Karpas-422 (cell line): Measurements from ENCODE around the gene BCAP31. TPM values are rescaled to one million over a fixed set of nuclear protein-coding genes. Genes with fewer than 3 reads are reported as not detected.
"Not testable (repeated sequence)": the region's sequence is repeated elsewhere in the genome, so short reads cannot be mapped to it uniquely, and the experiment has no call there.

ENCODE experiments used
- DNase-seq: peaks from one replicate; pipeline ENCODE4 v3.0.0-alpha.2; 2015
- H2AFZ ChIP-seq: fragments of 200-600 bp; sonication (generic); 2 replicates; pipeline ENCODE4 v1.6.1; 2014; ENCODE audit warnings: antibody characterized with exemption, low read length, mixed read lengths
- H3K27ac ChIP-seq: fragments of 200-600 bp; sonication (generic); 2 replicates; pipeline ENCODE4 v1.5.1; 2014; ENCODE audit warnings: mild to moderate bottlenecking, low read length, moderate library complexity
- H3K27me3 ChIP-seq: fragments of 200-600 bp; sonication (generic); 2 replicates; pipeline ENCODE4 v1.6.1; 2014; ENCODE audit warnings: low read length, mixed read lengths
- H3K36me3 ChIP-seq: fragments of 200-600 bp; sonication (generic); 2 replicates; pipeline ENCODE4 v1.6.1; 2014; ENCODE audit warnings: low read length, mixed read lengths; ENCODE audit not compliant: insufficient read depth
- H3K4me1 ChIP-seq: fragments of 200-600 bp; sonication (generic); 2 replicates; pipeline ENCODE4 v1.6.1; 2014; ENCODE audit warnings: mild to moderate bottlenecking, low read length, mixed read lengths
- H3K4me2 ChIP-seq: fragments of 200-600 bp; sonication (generic); 2 replicates; pipeline ENCODE4 v1.6.1; 2014; ENCODE audit warnings: low read length, low read depth, mild to moderate bottlenecking; ENCODE audit not compliant: poor library complexity, severe bottlenecking
- H3K4me3 ChIP-seq: fragments of 200-600 bp; sonication (generic); 2 replicates; pipeline ENCODE4 v1.5.1; 2014; ENCODE audit warnings: mild to moderate bottlenecking, antibody characterized with exemption, low read length, mixed read lengths
- H3K79me2 ChIP-seq: fragments of 200-600 bp; sonication (generic); 2 replicates; pipeline ENCODE4 v1.6.1; 2014; ENCODE audit warnings: mild to moderate bottlenecking, low read length, mixed read lengths
- H3K9ac ChIP-seq: fragments of 200-600 bp; sonication (generic); 2 replicates; pipeline ENCODE4 v1.6.0; 2014; ENCODE audit warnings: low read length
- H3K9me2 ChIP-seq: fragments of 200-600 bp; sonication (generic), shearing (Covaris generic); replicated peaks from 2 replicates; pipeline ENCODE4 v1.6.0; 2014; ENCODE audit warnings: mild to moderate bottlenecking, low read length, moderate library complexity; ENCODE audit not compliant: insufficient read depth
- H3K9me3 ChIP-seq: fragments of 300-700, 200-600 bp; sonication (generic); 2 replicates; pipeline ENCODE4 v1.6.1; 2014; ENCODE audit warnings: low read length, mixed read lengths
- H4K20me1 ChIP-seq: fragments of 200-600 bp; sonication (generic); 2 replicates; pipeline ENCODE4 v1.6.1; 2014; ENCODE audit warnings: mild to moderate bottlenecking, antibody characterized with exemption, low read length, low read depth; ENCODE audit not compliant: insufficient read depth
- total RNA-seq: library from RNA; depleted of rRNA; stranded (reverse); fragments of >200 nt; shearing (Covaris generic); gene quantifications from 2 replicates; pipeline ENCODE4 v1.2.3, GENCODE V29; 2014; ENCODE audit warnings: low replicate concordance

The BCAP31 gene
- total RNA-seq, 1 experiment from 2014 or later, result 110 TPM

- no peaks in the 10 kb centered on the region for H3K9me2 ChIP-seq
- no peak within 1 kb of the TSS for H3K27ac ChIP-seq
- no peak within 1 kb of the TSS for H3K4me2 ChIP-seq
- H3K4me1 ChIP-seq, result no peaks in the 10 kb centered on the region
- H3K4me3 ChIP-seq, result no peak within 1 kb of the TSS
- H3K36me3 ChIP-seq, result no peaks in the 10 kb centered on the region
- no peak within 1 kb of the TSS for H2AFZ ChIP-seq
- H3K9ac ChIP-seq, result no peak within 1 kb of the TSS
- H4K20me1 ChIP-seq, result 0 out of 2 replicates have a peak, but pooled peaks cover 4% of the 10 kb centered on the region
- H3K9me3 ChIP-seq, result no peaks in the 10 kb centered on the region
- no peaks in the 10 kb centered on the region for H3K27me3 ChIP-seq
- peak; percentile 87 for DNase-seq
- no peaks in the 10 kb centered on the region for H3K79me2 ChIP-seq
Observed at GRCh38 chrX:153763989-153764755, 40.0 kb upstream of the BCAP31 start, which contains the start of gene PLXNB3. PLXNB3 (plus strand) TSS chrX:153764249; CDS start chrX:153765536, 1,287 bp downstream.

GRCh38 chrX:153763298-153763932 lies 39.2 kb upstream of the BCAP31 start:
- no peak for DNase-seq
- Histone ChIP-seq H3K79me2 (no peaks in the 10 kb centered on the region), H3K4me2 (no peak overlapping the region), H3K27me3 (no peaks in the 10 kb centered on the region), H2AFZ (no peak overlapping the region), H3K9me3 (no peaks in the 10 kb centered on the region), H3K4me3 (no peak overlapping the region), H3K9me2 (no peaks in the 10 kb centered on the region), H3K4me1 (peaks cover 3% of the 10 kb centered on the region; the same call in 1 of the 2 replicates), H4K20me1 (0 out of 2 replicates have a peak, but pooled peaks cover 4% of the 10 kb centered on the region), H3K9ac (no peak overlapping the region), H3K36me3 (no peaks in the 10 kb centered on the region), H3K27ac (no peak overlapping the region)

- Histone ChIP-seq H3K9me3 (no peaks in the 10 kb centered on the region), H3K9me2 (no peaks in the 10 kb centered on the region), H3K27me3 (no peaks in the 10 kb centered on the region), H4K20me1 (0 out of 2 replicates have a peak, but pooled peaks cover 4% of the 10 kb centered on the region), H3K4me2 (no peak overlapping the region), H3K79me2 (no peaks in the 10 kb centered on the region), H3K36me3 (no peaks in the 10 kb centered on the region), H3K4me1 (peaks cover 3% of the 10 kb centered on the region; the same call in 1 of the 2 replicates), H3K9ac (no peak overlapping the region), H3K4me3 (no peak overlapping the region), H3K27ac (no peak overlapping the region), H2AFZ (no peak overlapping the region)
- DNase-seq, result no peak
Observed at GRCh38 chrX:153762626-153763173, 38.5 kb upstream of the BCAP31 start.

- H3K27ac ChIP-seq, result no peak overlapping the region
- H4K20me1 ChIP-seq, result 0 out of 2 replicates have a peak, but pooled peaks cover under 1% of the 10 kb centered on the region
- H3K9me2 ChIP-seq, result no peaks in the 10 kb centered on the region
- H3K36me3 ChIP-seq, result no peaks in the 10 kb centered on the region
- no peaks in the 10 kb centered on the region for H3K79me2 ChIP-seq
- no peak overlapping the region for H3K4me2 ChIP-seq
- H3K4me3 ChIP-seq, result no peak overlapping the region
- no peaks in the 10 kb centered on the region for H3K9me3 ChIP-seq
- H3K4me1 ChIP-seq, result peaks cover 3% of the 10 kb centered on the region; the same call in 1 of the 2 replicates
- H3K9ac ChIP-seq, result no peak overlapping the region
- no peak overlapping the region for H2AFZ ChIP-seq
- no peaks in the 10 kb centered on the region for H3K27me3 ChIP-seq
- peak; percentile 49 for DNase-seq
Observed at GRCh38 chrX:153761863-153762262, 37.7 kb upstream of the BCAP31 start.

- peaks cover 16% of the 10 kb centered on the region for H3K4me1 ChIP-seq
- H4K20me1 ChIP-seq, result 0 out of 2 replicates have a peak, but pooled peaks cover 5% of the 10 kb centered on the region
- H3K9me2 ChIP-seq, result no peaks in the 10 kb centered on the region
- no peak overlapping the region for H3K27ac ChIP-seq
- H3K9ac ChIP-seq, result no peak overlapping the region
- no peak overlapping the region for H3K4me3 ChIP-seq
- H3K27me3 ChIP-seq, result no peaks in the 10 kb centered on the region
- DNase-seq, result peak; percentile 51
- no peaks in the 10 kb centered on the region for H3K36me3 ChIP-seq
- no peaks in the 10 kb centered on the region for H3K9me3 ChIP-seq
- no peaks in the 10 kb centered on the region for H3K79me2 ChIP-seq
- H2AFZ ChIP-seq, result no peak overlapping the region
- no peak overlapping the region for H3K4me2 ChIP-seq
Observed at GRCh38 chrX:153755136-153755535, 30.9 kb upstream of the BCAP31 start.

- peak overlapping the region; percentile 67 for H3K4me2 ChIP-seq
Observed at GRCh38 chrX:153750127-153750774, 26.1 kb upstream of the BCAP31 start.

GRCh38 chrX:153749017-153749416 lies 24.8 kb upstream of the BCAP31 start:
- H3K9me3 ChIP-seq, H3K27me3 ChIP-seq, H3K4me2 ChIP-seq, H2AFZ ChIP-seq, H3K9ac ChIP-seq, H3K4me3 ChIP-seq, H3K27ac ChIP-seq, H3K9me2 ChIP-seq, H4K20me1 ChIP-seq, H3K36me3 ChIP-seq, DNase-seq, H3K79me2 ChIP-seq: not testable (repeated sequence)
- H3K4me1 ChIP-seq, result peaks cover 21% of the 10 kb centered on the region

More at GRCh38 chrX:153750127-153750774, 26.1 kb upstream of the BCAP31 start:
- peak; percentile 39 for DNase-seq
- H2AFZ ChIP-seq, result no peak overlapping the region
- H3K27me3 ChIP-seq, result no peaks in the 10 kb centered on the region
- H3K9me2 ChIP-seq, result no peaks in the 10 kb centered on the region
- H4K20me1 ChIP-seq, result 0 out of 2 replicates have a peak, but pooled peaks cover 5% of the 10 kb centered on the region
- H3K79me2 ChIP-seq, result no peaks in the 10 kb centered on the region
- peak overlapping the region; percentile 35; the same call in 1 of the 2 replicates for H3K9ac ChIP-seq
- H3K4me3 ChIP-seq, result 0 out of 2 replicates have a peak overlapping the region, but pooled peaks have one; percentile 25
- H3K36me3 ChIP-seq, result no peaks in the 10 kb centered on the region
- H3K27ac ChIP-seq, result no peak overlapping the region
- H3K4me1 ChIP-seq, result peaks cover 18% of the 10 kb centered on the region
- no peaks in the 10 kb centered on the region for H3K9me3 ChIP-seq
